Measurements from ENCODE around the gene NDUFB3.
"Not testable (repeated sequence)": the region's sequence is repeated elsewhere in the genome, so short reads cannot be mapped to it uniquely, and the experiment has no call there.

Gene NDUFB3

GRCh38 chr2:201100497-201100896 lies 28.7 kb downstream of the NDUFB3 start:
- no peak for DNase-seq

- no peak for DNase-seq
These were observed 34.0 kb downstream of the NDUFB3 start for GRCh38 chr2:201105759-201106158.

- DNase-seq: no peak
These were observed 35.8 kb downstream of the NDUFB3 start for GRCh38 chr2:201107624-201108023.

GRCh38 chr2:201108341-201108740 lies 36.5 kb downstream of the NDUFB3 start:
- DNase-seq: no peak

GRCh38 chr2:201109186-201109585 lies 37.4 kb downstream of the NDUFB3 start:
- no peak for DNase-seq

- DNase-seq: no peak
These were observed 38.8 kb downstream of the NDUFB3 start for GRCh38 chr2:201110615-201111014.

- DNase-seq: no peak
These were observed 39.3 kb downstream of the NDUFB3 start for GRCh38 chr2:201111096-201111495.

GRCh38 chr2:201114350-201114749 lies 42.5 kb downstream of the NDUFB3 start:
- no peak for DNase-seq

- no peak for DNase-seq
These were observed 43.0 kb downstream of the NDUFB3 start for GRCh38 chr2:201114846-201115245.

- peak; percentile 81 for DNase-seq
These were observed 44.5 kb downstream of the NDUFB3 start, which contains the start of gene CFLAR for GRCh38 chr2:201116115-201116958. CFLAR (plus strand) TSS chr2:201116164; CDS start chr2:201129866, 13,702 bp downstream.

GRCh38 chr2:201116959-201117734 lies 45.3 kb downstream of the NDUFB3 start:
- peak; percentile 85 for DNase-seq

GRCh38 chr2:201117735-201118094 lies 45.9 kb downstream of the NDUFB3 start:
- not testable (repeated sequence) for DNase-seq

GRCh38 chr2:201118121-201118960 lies 46.5 kb downstream of the NDUFB3 start:
- peak; percentile 80 for DNase-seq

- peak; percentile 49 for DNase-seq
These were observed 47.4 kb downstream of the NDUFB3 start for GRCh38 chr2:201118961-201119854.

- no peak for DNase-seq
These were observed 50.5 kb downstream of the NDUFB3 start for GRCh38 chr2:201122276-201122675.

GRCh38 chr2:201126308-201127151 lies 54.7 kb downstream of the NDUFB3 start:
- peak; percentile 45 for DNase-seq

- DNase-seq: no peak
These were observed 55.3 kb downstream of the NDUFB3 start for GRCh38 chr2:201127152-201127511.

- DNase-seq: peak; percentile 59
These were observed 55.8 kb downstream of the NDUFB3 start for GRCh38 chr2:201127570-201127969.

- no peak for DNase-seq
These were observed 56.2 kb downstream of the NDUFB3 start for GRCh38 chr2:201128033-201128432.

- peak; percentile 48 for DNase-seq
These were observed 57.2 kb downstream of the NDUFB3 start for GRCh38 chr2:201128933-201129505.

Data from HCEC 1CT (cell line).